ENCODE measurements around the gene EYS. TPM values are rescaled to one million over a fixed set of nuclear protein-coding genes. Genes with fewer than 3 reads are reported as not detected.

Gene EYS
- total and polyA plus RNA-seq, 8 donors: 0.24 to 0.85 (median 0.55) TPM

DNA sequence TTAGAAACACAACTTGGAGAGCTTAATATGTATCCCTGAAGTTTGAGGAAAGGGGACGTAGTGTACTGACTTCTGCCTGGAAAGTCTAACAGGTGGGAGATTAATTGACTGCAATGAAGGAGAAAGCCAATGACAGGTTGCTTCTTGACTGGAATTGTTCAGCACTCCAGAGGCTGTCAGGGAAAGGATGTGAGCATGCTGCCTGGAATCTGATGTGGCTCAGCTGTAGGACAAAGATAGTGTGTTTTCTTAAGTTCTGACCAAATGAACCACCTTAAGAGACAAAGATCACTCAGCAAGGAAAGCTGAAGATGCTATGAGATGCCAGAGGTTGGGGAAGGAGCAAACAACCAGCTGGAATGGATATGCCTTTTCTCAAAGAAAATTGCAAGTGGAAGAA is 1885.6 kb downstream of the EYS start:
- no peaks in the 10 kb centered on the region for H3K27me3 ChIP-seq
- ATAC-seq (no peak), DNase-seq (no peak)
- TF ChIP-seq, protein P1, sequence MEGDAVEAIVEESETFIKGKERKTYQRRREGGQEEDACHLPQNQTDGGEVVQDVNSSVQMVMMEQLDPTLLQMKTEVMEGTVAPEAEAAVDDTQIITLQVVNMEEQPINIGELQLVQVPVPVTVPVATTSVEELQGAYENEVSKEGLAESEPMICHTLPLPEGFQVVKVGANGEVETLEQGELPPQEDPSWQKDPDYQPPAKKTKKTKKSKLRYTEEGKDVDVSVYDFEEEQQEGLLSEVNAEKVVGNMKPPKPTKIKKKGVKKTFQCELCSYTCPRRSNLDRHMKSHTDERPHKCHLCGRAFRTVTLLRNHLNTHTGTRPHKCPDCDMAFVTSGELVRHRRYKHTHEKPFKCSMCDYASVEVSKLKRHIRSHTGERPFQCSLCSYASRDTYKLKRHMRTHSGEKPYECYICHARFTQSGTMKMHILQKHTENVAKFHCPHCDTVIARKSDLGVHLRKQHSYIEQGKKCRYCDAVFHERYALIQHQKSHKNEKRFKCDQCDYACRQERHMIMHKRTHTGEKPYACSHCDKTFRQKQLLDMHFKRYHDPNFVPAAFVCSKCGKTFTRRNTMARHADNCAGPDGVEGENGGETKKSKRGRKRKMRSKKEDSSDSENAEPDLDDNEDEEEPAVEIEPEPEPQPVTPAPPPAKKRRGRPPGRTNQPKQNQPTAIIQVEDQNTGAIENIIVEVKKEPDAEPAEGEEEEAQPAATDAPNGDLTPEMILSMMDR (IDR thresholded peaks at IDR 0.05): no peak
- intact Hi-C loops (cut with DNase I): no loop called here
- H3K27ac ChIP-seq: no peak overlapping the region
- no peaks in the 10 kb centered on the region for H3K36me3 ChIP-seq
- no peaks in the 10 kb centered on the region for H3K9me3 ChIP-seq
- H3K4me3 ChIP-seq: no peak overlapping the region
- H3K4me1 ChIP-seq: no peaks in the 10 kb centered on the region

DNA sequence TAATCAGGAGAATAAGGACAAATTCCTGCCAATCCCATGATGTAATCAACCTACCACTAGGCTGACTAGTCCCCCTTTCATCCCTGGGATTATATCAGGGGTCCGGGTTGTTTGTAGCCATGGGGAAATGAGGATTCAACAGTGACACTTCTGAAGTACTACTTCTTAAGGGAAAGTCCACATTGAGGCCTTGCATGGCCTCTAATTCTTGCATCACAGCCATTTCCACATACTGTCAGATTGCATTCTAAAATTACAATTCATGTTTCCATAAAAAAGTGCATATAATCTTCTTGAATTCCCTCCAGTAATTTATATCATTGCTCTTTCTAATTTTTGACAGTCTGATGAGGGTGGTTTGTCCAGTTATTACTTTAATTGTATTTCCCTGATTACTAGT is 1887.2 kb downstream of the EYS start:
- no peaks in the 10 kb centered on the region for H3K27me3 ChIP-seq
- no peak overlapping the region for H3K4me3 ChIP-seq
- H3K9me3 ChIP-seq: no peaks in the 10 kb centered on the region
- no peaks in the 10 kb centered on the region for H3K4me1 ChIP-seq
- no peaks in the 10 kb centered on the region for H3K36me3 ChIP-seq
- intact Hi-C loops (cut with DNase I): no loop called here
- no peak for ATAC-seq
- TF ChIP-seq, protein P1 (IDR thresholded peaks at IDR 0.05): no peak
- no peak overlapping the region for H3K27ac ChIP-seq
- peak in 1 of 4 donors; percentile 9 for DNase-seq

DNA sequence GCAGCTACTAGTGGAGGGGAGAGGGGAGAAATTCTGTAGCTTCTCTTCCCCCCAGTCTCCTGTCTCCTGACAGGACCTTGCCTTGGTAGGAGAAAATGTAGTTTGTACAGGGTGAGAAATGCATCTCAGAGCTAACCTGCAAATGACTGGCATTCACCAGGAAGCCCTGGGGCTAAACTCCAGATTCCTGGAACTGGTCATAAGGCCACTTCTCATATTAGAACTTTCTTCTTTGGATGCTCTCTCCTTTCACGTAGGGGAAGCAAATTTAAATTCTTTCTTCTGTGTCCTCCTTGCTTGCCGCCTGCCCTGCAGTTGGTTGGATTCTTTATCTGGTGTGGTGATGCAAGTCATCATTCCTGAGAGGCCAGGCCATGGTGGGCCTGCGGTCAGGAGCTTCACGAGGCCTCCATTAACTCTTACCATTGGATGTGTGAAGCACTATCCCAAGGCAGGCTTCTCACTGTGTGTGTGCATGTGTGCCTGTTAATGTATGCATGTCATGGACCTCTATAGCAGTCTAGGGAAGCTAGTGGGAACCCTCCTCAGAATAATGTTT is 1889.5 kb downstream of the EYS start:
- no peak overlapping the region for H3K27ac ChIP-seq
- H3K9me3 ChIP-seq: no peaks in the 10 kb centered on the region
- H3K36me3 ChIP-seq: no peaks in the 10 kb centered on the region
- TF ChIP-seq, protein P1 (IDR thresholded peaks at IDR 0.05): no peak
- H3K4me1 ChIP-seq: no peaks in the 10 kb centered on the region
- no peaks in the 10 kb centered on the region for H3K27me3 ChIP-seq
- no peak overlapping the region for H3K4me3 ChIP-seq
- intact Hi-C loops (cut with DNase I): no loop called here
- DNase-seq: no peak
- no peak for ATAC-seq

DNA sequence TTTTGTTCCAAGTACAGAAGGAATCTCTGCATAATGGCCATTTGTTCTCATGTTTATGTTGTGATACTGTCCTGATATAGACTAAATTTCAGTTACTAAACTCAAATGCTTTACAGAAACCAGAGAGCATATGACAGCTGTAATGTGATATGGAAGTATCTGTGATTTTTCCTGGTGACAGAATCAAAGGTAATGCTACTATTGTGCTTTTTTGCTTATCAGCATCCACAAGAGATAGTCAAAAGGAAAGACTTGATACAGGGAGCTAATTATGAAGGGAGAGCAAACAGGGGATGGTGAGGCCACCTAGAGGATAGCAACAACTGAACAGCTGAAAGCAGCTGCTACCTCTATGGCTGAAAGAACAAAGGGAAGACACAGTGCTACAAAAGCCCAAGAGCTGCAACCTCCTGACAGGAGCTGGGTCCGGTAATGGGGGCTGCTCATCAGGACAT is 1890.0 kb downstream of the EYS start:
- Histone ChIP-seq H3K36me3 (no peaks in the 10 kb centered on the region), H3K27ac (no peak overlapping the region), H3K4me3 (no peak overlapping the region), H3K9me3 (no peaks in the 10 kb centered on the region), H3K27me3 (no peaks in the 10 kb centered on the region), H3K4me1 (no peaks in the 10 kb centered on the region)
- no peak for DNase-seq
- TF ChIP-seq, protein P1 (IDR thresholded peaks at IDR 0.05): no peak
- intact Hi-C loops (cut with DNase I): no loop called here
- no peak for ATAC-seq

DNA sequence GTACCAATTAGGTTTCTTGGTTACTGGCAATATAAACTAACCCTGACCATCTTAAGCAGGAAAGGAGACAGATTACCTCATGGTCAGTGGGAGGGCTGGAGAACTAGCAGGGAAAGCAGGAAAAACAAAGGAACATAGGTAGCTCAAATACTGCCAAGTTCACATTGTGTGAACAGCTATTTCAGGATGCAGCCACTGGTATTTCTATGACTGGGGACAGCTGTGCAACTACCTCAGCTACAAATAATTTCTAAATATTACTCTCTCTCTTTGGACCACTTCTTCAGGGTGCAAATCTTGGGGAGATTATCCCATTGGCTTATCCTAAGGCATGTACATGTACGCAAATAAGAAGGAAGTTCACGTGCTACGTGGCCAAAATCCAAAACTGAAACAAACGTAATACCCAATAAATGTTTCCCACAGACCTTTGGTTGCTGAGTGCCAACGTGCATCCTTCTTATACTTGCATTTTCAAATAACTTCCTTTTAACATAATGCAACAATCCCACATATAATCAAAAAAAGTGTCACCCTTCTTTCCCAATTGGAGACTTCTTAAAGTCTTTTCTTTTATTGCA is 1890.5 kb downstream of the EYS start:
- no peak for ATAC-seq
- intact Hi-C loops (cut with DNase I): no loop called here

More for the DNA sequence above, 1890.5 kb downstream of the EYS start:
- Histone ChIP-seq H3K27ac (no peak overlapping the region), H3K4me3 (no peak overlapping the region), H3K4me1 (no peaks in the 10 kb centered on the region), H3K9me3 (no peaks in the 10 kb centered on the region), H3K27me3 (no peaks in the 10 kb centered on the region), H3K36me3 (no peaks in the 10 kb centered on the region)
- TF ChIP-seq, protein P1 (IDR thresholded peaks at IDR 0.05): no peak
- DNase-seq: no peak

All from left lung (tissue), 10 donors.